Measurements from ENCODE around the gene OBP2A.

DNA sequence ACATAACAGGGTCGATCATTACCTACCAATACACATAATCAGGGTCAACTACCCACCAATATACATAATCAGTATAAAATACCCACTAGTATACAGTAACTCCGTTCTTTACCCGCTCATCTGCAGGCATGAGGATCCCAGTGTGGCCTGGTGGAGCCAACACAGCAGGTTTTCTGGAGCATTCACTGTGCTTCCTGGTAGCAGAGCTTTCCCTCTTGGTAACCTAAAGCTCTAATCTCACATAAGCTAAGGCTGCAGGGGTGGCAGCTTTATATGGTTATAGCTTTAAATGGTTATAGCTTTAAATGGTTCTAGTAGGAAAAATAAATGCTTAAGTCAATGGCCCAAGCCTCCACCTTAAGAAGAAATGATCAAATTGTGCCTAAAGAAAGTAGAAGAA lies 12.8 kb upstream of the OBP2A start:
- TF ChIP-seq, protein P1, sequence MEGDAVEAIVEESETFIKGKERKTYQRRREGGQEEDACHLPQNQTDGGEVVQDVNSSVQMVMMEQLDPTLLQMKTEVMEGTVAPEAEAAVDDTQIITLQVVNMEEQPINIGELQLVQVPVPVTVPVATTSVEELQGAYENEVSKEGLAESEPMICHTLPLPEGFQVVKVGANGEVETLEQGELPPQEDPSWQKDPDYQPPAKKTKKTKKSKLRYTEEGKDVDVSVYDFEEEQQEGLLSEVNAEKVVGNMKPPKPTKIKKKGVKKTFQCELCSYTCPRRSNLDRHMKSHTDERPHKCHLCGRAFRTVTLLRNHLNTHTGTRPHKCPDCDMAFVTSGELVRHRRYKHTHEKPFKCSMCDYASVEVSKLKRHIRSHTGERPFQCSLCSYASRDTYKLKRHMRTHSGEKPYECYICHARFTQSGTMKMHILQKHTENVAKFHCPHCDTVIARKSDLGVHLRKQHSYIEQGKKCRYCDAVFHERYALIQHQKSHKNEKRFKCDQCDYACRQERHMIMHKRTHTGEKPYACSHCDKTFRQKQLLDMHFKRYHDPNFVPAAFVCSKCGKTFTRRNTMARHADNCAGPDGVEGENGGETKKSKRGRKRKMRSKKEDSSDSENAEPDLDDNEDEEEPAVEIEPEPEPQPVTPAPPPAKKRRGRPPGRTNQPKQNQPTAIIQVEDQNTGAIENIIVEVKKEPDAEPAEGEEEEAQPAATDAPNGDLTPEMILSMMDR (IDR thresholded peaks at IDR 0.05; ENCODE audit: low read length): no peak
- TF ChIP-seq EZH2 (IDR thresholded peaks at IDR 0.05; ENCODE audit: borderline replicate concordance, low read length): no peak

Measured in OCI-LY1 (cell line).